Loucy (cell line): ENCODE results near the gene CCDC185.

Experiments used
- EZH2phosphoT487 ChIP-seq: fragments of 200-600 bp; IDR thresholded peaks from 2 replicates; pipeline ENCODE4 v1.6.1; 2018; ENCODE audit warnings: antibody characterized with exemption, mild to moderate bottlenecking, moderate library complexity, borderline replicate concordance
- TF ChIP-seq, protein P1 (sequence below): fragments of 200-600 bp; sonication (generic); conservative IDR thresholded peaks from 2 replicates; pipeline ENCODE4 v1.5.1; 2014; ENCODE audit warnings: mild to moderate bottlenecking, antibody characterized with exemption, low read length

GRCh38 chr1:223411710-223412109, 18.5 kb downstream of the CCDC185 start:
- TF ChIP-seq, protein P1, sequence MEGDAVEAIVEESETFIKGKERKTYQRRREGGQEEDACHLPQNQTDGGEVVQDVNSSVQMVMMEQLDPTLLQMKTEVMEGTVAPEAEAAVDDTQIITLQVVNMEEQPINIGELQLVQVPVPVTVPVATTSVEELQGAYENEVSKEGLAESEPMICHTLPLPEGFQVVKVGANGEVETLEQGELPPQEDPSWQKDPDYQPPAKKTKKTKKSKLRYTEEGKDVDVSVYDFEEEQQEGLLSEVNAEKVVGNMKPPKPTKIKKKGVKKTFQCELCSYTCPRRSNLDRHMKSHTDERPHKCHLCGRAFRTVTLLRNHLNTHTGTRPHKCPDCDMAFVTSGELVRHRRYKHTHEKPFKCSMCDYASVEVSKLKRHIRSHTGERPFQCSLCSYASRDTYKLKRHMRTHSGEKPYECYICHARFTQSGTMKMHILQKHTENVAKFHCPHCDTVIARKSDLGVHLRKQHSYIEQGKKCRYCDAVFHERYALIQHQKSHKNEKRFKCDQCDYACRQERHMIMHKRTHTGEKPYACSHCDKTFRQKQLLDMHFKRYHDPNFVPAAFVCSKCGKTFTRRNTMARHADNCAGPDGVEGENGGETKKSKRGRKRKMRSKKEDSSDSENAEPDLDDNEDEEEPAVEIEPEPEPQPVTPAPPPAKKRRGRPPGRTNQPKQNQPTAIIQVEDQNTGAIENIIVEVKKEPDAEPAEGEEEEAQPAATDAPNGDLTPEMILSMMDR = no peak
- no peak for TF ChIP-seq EZH2phosphoT487
